ENCODE results near the gene MAFG.

Gene MAFG

GRCh38 chr17:81909966-81910839 lies 17.3 kb downstream of the MAFG start (continued):
- TF ChIP-seq MYNN (tag by site-specific recombination; IDR thresholded peaks at IDR 0.05; ENCODE audit: borderline replicate concordance) (no peak), BCL11B (tag by site-specific recombination; IDR thresholded peaks at IDR 0.05; ENCODE audit: low read depth) (no peak), WT1 (tag by site-specific recombination; IDR thresholded peaks at IDR 0.05) (no peak), ZNF433 (tag by site-specific recombination; IDR thresholded peaks at IDR 0.05; ENCODE audit: low read depth) (no peak), ZNF48 (tag by site-specific recombination; IDR thresholded peaks at IDR 0.05) (no peak), BCL6B (tag by site-specific recombination; IDR thresholded peaks at IDR 0.05) (no peak), ZNF692 (tag by site-specific recombination; IDR thresholded peaks at IDR 0.05) (peak; percentile 9; the same call in 1 of the 2 replicates), ZBTB44 (tag by site-specific recombination; IDR thresholded peaks at IDR 0.05) (peak; percentile 13; the same call in 1 of the 2 replicates), PBX3 (CRISPR knock-in tag; IDR thresholded peaks at IDR 0.05) (0 out of 2 replicates have a peak, but pooled peaks have one; percentile 11), ZNF362 (tag by site-specific recombination; IDR thresholded peaks at IDR 0.05) (no peak)

GRCh38 chr17:81909231-81909630 lies 18.3 kb downstream of the MAFG start:
- H3K9me3 ChIP-seq (ENCODE audit: control insufficient read depth, insufficient read depth, low read depth, low read length), result no peaks in the 10 kb centered on the region
- POLR2A ChIA-PET, result interaction anchor here (1.1 to 1.6 kb wide), 5 partner anchors 8 to 76 kb away, joined by 3 to 4 read pairs (median 3); partner anchors contain the start of gene MCRIP1
- H3K4me3 ChIP-seq (ENCODE audit: low read depth, low read length), result no peak overlapping the region
- H3K27ac ChIP-seq (ENCODE audit: extremely low read depth, low read depth, low read length), result no peak overlapping the region
- CTCF ChIA-PET, result interaction anchor here (0.7 kb wide), 1 partner anchor 141 kb away, joined by 4 read pairs; no protein-coding TSS in a partner anchor
- peaks cover 0 to 74% of the 10 kb centered on the region in 2 experiments; a peak in 1 of 3 replicates for H3K36me3 ChIP-seq (ENCODE audit: control insufficient read depth in 2 of 2, insufficient read depth in 1 of 2, low read length in 2 of 2)
- H3K4me1 ChIP-seq (ENCODE audit: control insufficient read depth, insufficient read depth, low read length), result peaks cover 7% of the 10 kb centered on the region
- TF ChIP-seq ZNF366 (tag by site-specific recombination; conservative IDR thresholded peaks at IDR 0.05) (no peak), ZFHX2 (tag by site-specific recombination; conservative IDR thresholded peaks at IDR 0.05) (peak; percentile 47), EGR2 (tag by site-specific recombination; IDR thresholded peaks at IDR 0.05; ENCODE audit: low read depth) (0 out of 2 replicates have a peak, but pooled peaks have one; percentile 18), ZNF157 (tag by site-specific recombination; IDR thresholded peaks at IDR 0.05) (no peak), ZNF335 (tag by site-specific recombination; conservative IDR thresholded peaks at IDR 0.05) (no peak), ZNF660 (tag by site-specific recombination; IDR thresholded peaks at IDR 0.05) (no peak), YY2 (tag by site-specific recombination; IDR thresholded peaks at IDR 0.05) (no peak)
